Measurements from ENCODE around the gene CCDC159. TPM values are rescaled to one million over a fixed set of nuclear protein-coding genes. Genes with fewer than 3 reads are reported as not detected.

CCDC159 gene
- polyA plus RNA-seq, 1 donor (not counting 4 experiments of a cell fraction or from before 2014, with no cell fraction given), result 6.4 TPM

- Histone ChIP-seq H3K79me2 (ENCODE audit: control insufficient read depth, insufficient read depth, low read length) (no peaks in the 10 kb centered on the region), H2AFZ (ENCODE audit: control insufficient read depth, low read length) (no peak overlapping the region), H3K4me3 (ENCODE audit: control insufficient read depth in 2 of 3, extremely low read depth in 1 of 3, insufficient read depth in 2 of 3, low read depth in 1 of 3, low read length in 3 of 3) (no peak overlapping the region), H3K9ac (ENCODE audit: control insufficient read depth, extremely low read depth, insufficient read depth, low read length) (no peak overlapping the region), H3K4me2 (ENCODE audit: control insufficient read depth, extremely low read depth, insufficient read depth, low read depth, low read length) (no peak overlapping the region), H4K20me1 (ENCODE audit: control insufficient read depth, extremely low read depth, insufficient read depth, low read length) (no peaks in the 10 kb centered on the region), H3K27ac (ENCODE audit: control insufficient read depth, insufficient read depth, low read length) (no peak overlapping the region), H3K9me1 (ENCODE audit: control insufficient read depth, extremely low read depth, insufficient read depth, low read length) (no peaks in the 10 kb centered on the region), H3K36me3 (ENCODE audit: control insufficient read depth in 2 of 2, extremely low read depth in 1 of 2, insufficient read depth in 2 of 2, low read length in 2 of 2) (no peaks in the 10 kb centered on the region), H3K9me3 (ENCODE audit: control insufficient read depth, low read depth, low read length) (no peaks in the 10 kb centered on the region), H3K27me3 (ENCODE audit: control insufficient read depth, extremely low read depth, insufficient read depth, low read length) (peaks cover 3% of the 10 kb centered on the region), H3K4me1 (ENCODE audit: control insufficient read depth, extremely low read depth, insufficient read depth, low read length) (no peaks in the 10 kb centered on the region)
- DNase-seq (ENCODE audit: low read depth, low spot score) (no peak), FAIRE-seq (no peak)
- dilution Hi-C loops (cut with MboI; ENCODE audit: extremely low pct_ligation_motif_present, low sequenced_read_pairs), result no loop called here
- TF ChIP-seq EZH2 (IDR thresholded peaks at IDR 0.05; ENCODE audit: low read length) (no peak), CTCF (optimal IDR thresholded peaks at IDR 0.05 in 1 of 3, IDR thresholded peaks at IDR 0.05 in 1 of 3, conservative IDR thresholded peaks at IDR 0.05 in 1 of 3; ENCODE audit: extremely low read depth in 1 of 3, insufficient read depth in 2 of 3, low read length in 3 of 3) (no peak)
These were observed 45.6 kb upstream of the CCDC159 start for GRCh38 chr19:11300811-11301120.

- Histone ChIP-seq H3K4me2 (ENCODE audit: control insufficient read depth, extremely low read depth, insufficient read depth, low read depth, low read length) (no peak overlapping the region), H3K36me3 (ENCODE audit: control insufficient read depth in 2 of 2, extremely low read depth in 1 of 2, insufficient read depth in 2 of 2, low read length in 2 of 2) (no peaks in the 10 kb centered on the region), H3K9me1 (ENCODE audit: control insufficient read depth, extremely low read depth, insufficient read depth, low read length) (no peaks in the 10 kb centered on the region), H3K4me1 (ENCODE audit: control insufficient read depth, extremely low read depth, insufficient read depth, low read length) (no peaks in the 10 kb centered on the region), H3K27me3 (ENCODE audit: control insufficient read depth, extremely low read depth, insufficient read depth, low read length) (peaks cover 3% of the 10 kb centered on the region), H4K20me1 (ENCODE audit: control insufficient read depth, extremely low read depth, insufficient read depth, low read length) (no peaks in the 10 kb centered on the region), H2AFZ (ENCODE audit: control insufficient read depth, low read length) (no peak overlapping the region), H3K27ac (ENCODE audit: control insufficient read depth, insufficient read depth, low read length) (no peak overlapping the region), H3K4me3 (ENCODE audit: control insufficient read depth in 2 of 3, extremely low read depth in 1 of 3, insufficient read depth in 2 of 3, low read depth in 1 of 3, low read length in 3 of 3) (no peak overlapping the region), H3K9me3 (ENCODE audit: control insufficient read depth, low read depth, low read length) (no peaks in the 10 kb centered on the region), H3K79me2 (ENCODE audit: control insufficient read depth, insufficient read depth, low read length) (no peaks in the 10 kb centered on the region), H3K9ac (ENCODE audit: control insufficient read depth, extremely low read depth, insufficient read depth, low read length) (no peak overlapping the region)
- dilution Hi-C loops (cut with MboI; ENCODE audit: extremely low pct_ligation_motif_present, low sequenced_read_pairs), result no loop called here
- no peak for FAIRE-seq
- no peak for DNase-seq (ENCODE audit: low read depth, low spot score)
- TF ChIP-seq EZH2 (IDR thresholded peaks at IDR 0.05; ENCODE audit: low read length) (no peak), CTCF (optimal IDR thresholded peaks at IDR 0.05 in 1 of 3, IDR thresholded peaks at IDR 0.05 in 1 of 3, conservative IDR thresholded peaks at IDR 0.05 in 1 of 3; ENCODE audit: extremely low read depth in 1 of 3, insufficient read depth in 2 of 3, low read length in 3 of 3) (no peak)
These were observed 41.4 kb upstream of the CCDC159 start for GRCh38 chr19:11304936-11305335.

All from keratinocyte (primary cell).